SK-N-SH (cell line): ENCODE measurements around the gene KDM2A. TPM values are rescaled to one million over a fixed set of nuclear protein-coding genes. Genes with fewer than 3 reads are reported as not detected.

Experiments
- CTCF ChIA-PET: fragments of 300-600, 350-600 bp; formaldehyde crosslinking; extraction: SDS; loops from one replicate; lab custom pipeline; 2021; lab: Yijun Ruan, JAX
- POLR2A ChIA-PET: fragments of 350-600 bp; sonication (Branson Sonifier 250); formaldehyde crosslinking; extraction: SDS; loops from one replicate; lab custom pipeline; 2020; ENCODE audit warnings: antibody characterized with exemption, inconsistent platforms; lab: Yijun Ruan, JAX
- DNase-seq: peaks from one replicate; pipeline ENCODE4 v3.0.0; 2012
- H2AFZ ChIP-seq: fragments of 200-600 bp; sonication (generic); 2 replicates; pipeline ENCODE4 v1.8.1; 2016; ENCODE audit warnings: antibody characterized with exemption, mild to moderate bottlenecking, low read depth
- H3F3A ChIP-seq: fragments of 200-600 bp; sonication (generic); replicated peaks from 2 replicates; pipeline ENCODE3; 2016; ENCODE audit warnings: antibody characterized with exemption, mild to moderate bottlenecking; ENCODE audit not compliant: insufficient read depth
- H3K27ac ChIP-seq, 2 experiments: fragments of 200-500 bp in 1 of 2; fragments of 200-600 bp in 1 of 2; sonication (Bioruptor generic) in 1 of 2; sonication (generic), shearing (Covaris generic) in 1 of 2; 2 replicates each; pipeline versions ENCODE4 v1.5.1 to v1.6.1; 2014 to 2016; ENCODE audit warnings: low read depth in 2 of 2, inconsistent platforms in 1 of 2, low read length in 1 of 2, mild to moderate bottlenecking in 1 of 2, mixed read lengths in 1 of 2
- H3K27me3 ChIP-seq: fragments of 200-600 bp; sonication (generic), shearing (Covaris generic); 2 replicates; pipeline ENCODE4 v1.6.1; 2016; ENCODE audit warnings: mixed run types; ENCODE audit not compliant: insufficient read depth
- H3K36me3 ChIP-seq, 2 experiments: fragments of 200-500 bp in 1 of 2; fragments of 200-600 bp in 1 of 2; sonication (Bioruptor generic) in 1 of 2; sonication (generic) in 1 of 2; replicated peaks in 1 of 2; 2 replicates each; pipeline versions ENCODE3 to v1.5.1; 2014 to 2016; ENCODE audit warnings: low read length in 1 of 2, mild to moderate bottlenecking in 1 of 2; ENCODE audit not compliant: insufficient read depth in 2 of 2, control insufficient read depth in 1 of 2
- H3K4me1 ChIP-seq, 2 experiments: fragments of 200-500 bp in 1 of 2; fragments of 200-600 bp in 1 of 2; sonication (Bioruptor generic) in 1 of 2; sonication (generic), shearing (Covaris generic) in 1 of 2; 2 replicates each; pipeline versions ENCODE4 v1.5.1 to v1.6.1; 2014 to 2016; ENCODE audit warnings: low read depth in 1 of 2, low read length in 1 of 2, mixed run types in 1 of 2; ENCODE audit not compliant: insufficient read depth in 2 of 2, control insufficient read depth in 1 of 2
- H3K4me2 ChIP-seq: fragments of 200-600 bp; sonication (generic), shearing (Covaris generic); 2 replicates; pipeline ENCODE4 v1.6.1; 2017; ENCODE audit warnings: mixed run types
- H3K4me3 ChIP-seq, 2 experiments: fragments of 200-500 bp in 1 of 2; fragments of 200-600 bp in 1 of 2; sonication (Bioruptor generic) in 1 of 2; sonication (generic), shearing (Covaris generic) in 1 of 2; 2 replicates each; pipeline versions ENCODE4 v1.5.1 to v1.8.1; 2014 to 2016; ENCODE audit warnings: low read depth in 2 of 2, inconsistent platforms in 1 of 2, low read length in 1 of 2, mild to moderate bottlenecking in 1 of 2, mixed read lengths in 1 of 2, moderate library complexity in 1 of 2
- H3K79me2 ChIP-seq: fragments of 200-600 bp; sonication (generic); 2 replicates; pipeline ENCODE4 v1.8.1; 2017; ENCODE audit warnings: mild to moderate bottlenecking; ENCODE audit not compliant: insufficient read depth
- H3K9ac ChIP-seq: fragments of 200-600 bp; sonication (generic); 2 replicates; pipeline ENCODE4 v1.6.1; 2017; ENCODE audit warnings: mixed run types
- H3K9me2 ChIP-seq: fragments of 200-600 bp; sonication (generic); 2 replicates; pipeline ENCODE4 v1.6.1; 2017; ENCODE audit warnings: mixed run types
- H3K9me3 ChIP-seq: fragments of 200-600 bp; sonication (generic); 2 replicates; pipeline ENCODE4 v1.6.1; 2017; ENCODE audit warnings: mixed run types, mild to moderate bottlenecking, moderate library complexity
- H4K20me1 ChIP-seq: fragments of 200-600 bp; sonication (generic); 2 replicates; pipeline ENCODE4 v1.6.1; 2017; ENCODE audit warnings: mild to moderate bottlenecking, mixed run types; ENCODE audit not compliant: insufficient read depth
- ELF1 ChIP-seq: IDR thresholded peaks from 2 replicates; pipeline ENCODE4 v1.4.0; 2012
- EP300 ChIP-seq, 2 experiments: IDR thresholded peaks; 2 replicates each; pipeline versions ENCODE4 v1.4.0 to v1.6.1; 2012; ENCODE audit warnings: borderline replicate concordance in 1 of 2, low read depth in 1 of 2, low read length in 1 of 2
- EZH2phosphoT487 ChIP-seq: fragments of 200-600 bp; sonication (generic); IDR thresholded peaks from 2 replicates; pipeline ENCODE4 v1.6.1; 2017; ENCODE audit warnings: low read depth, mixed run types, mild to moderate bottlenecking, antibody characterized with exemption, moderate library complexity, borderline replicate concordance
- FOXJ3 ChIP-seq: sonication (generic); formaldehyde crosslinking; IDR thresholded peaks from 2 replicates; pipeline ENCODE4 v1.5.1; 2020; ENCODE audit warnings: mild to moderate bottlenecking, missing genetic modification reagents
- GABPA ChIP-seq: IDR thresholded peaks from 2 replicates; pipeline ENCODE4 v1.4.0; 2012; ENCODE audit warnings: low read depth, mild to moderate bottlenecking
- JUND ChIP-seq: IDR thresholded peaks from 2 replicates; pipeline ENCODE4 v1.4.0; 2012
- MAX ChIP-seq: IDR thresholded peaks from 2 replicates; pipeline ENCODE4 v1.4.0; 2012; ENCODE audit warnings: low read depth
- MXI1 ChIP-seq: IDR thresholded peaks from 2 replicates; pipeline ENCODE4 v1.6.1; 2012; ENCODE audit warnings: mild to moderate bottlenecking, low read depth, low read length, improper control_type of control experiment
- PBX3 ChIP-seq: IDR thresholded peaks from 2 replicates; pipeline ENCODE4; 2012
- POLR2AphosphoS5 ChIP-seq: IDR thresholded peaks from 2 replicates; pipeline ENCODE4 v1.6.1; 2012; ENCODE audit warnings: low read depth, low read length
- RCOR1 ChIP-seq: fragments of 150-350 bp; IDR thresholded peaks from 2 replicates; pipeline ENCODE4 v1.6.1; 2017; ENCODE audit warnings: antibody characterized with exemption, low read length
- RXRA ChIP-seq: IDR thresholded peaks from 2 replicates; pipeline ENCODE4 v1.4.0; 2012; ENCODE audit warnings: low read depth, mild to moderate bottlenecking, borderline replicate concordance
- TAF1 ChIP-seq: IDR thresholded peaks from 2 replicates; pipeline ENCODE4 v1.6.1; 2012; ENCODE audit warnings: low read depth, mild to moderate bottlenecking, low read length, moderate library complexity, borderline replicate concordance
- TCF12 ChIP-seq: IDR thresholded peaks from 2 replicates; pipeline ENCODE4 v1.4.0; 2012
- USF1 ChIP-seq: IDR thresholded peaks from 2 replicates; pipeline ENCODE4 v1.4.0; 2012; ENCODE audit warnings: low read depth, borderline replicate concordance
- USF2 ChIP-seq: fragments of 150-350 bp; IDR thresholded peaks from 2 replicates; pipeline ENCODE4 v1.6.1; 2017; ENCODE audit warnings: antibody characterized with exemption, low read length, low read depth, borderline replicate concordance
- WGBS: methylation state at CpG from one replicate; pipeline ENCODE4 v1.1.6; 2017; ENCODE audit warnings: low lambda C conversion rate; 5-methylcytosine and 5-hydroxymethylcytosine counted together
- polyA plus RNA-seq, 3 experiments: library from polyadenylated mRNA; depleted of rRNA; stranded (reverse); fragments of >200 nt; gene quantifications; 2 replicates each; pipeline ENCODE4 v1.2.3, GENCODE V29; 2012
- TF ChIP-seq, protein P1 (sequence below): IDR thresholded peaks from 2 replicates; pipeline ENCODE4 v1.6.1; 2012; ENCODE audit warnings: mild to moderate bottlenecking, low read depth, low read length, moderate library complexity

The KDM2A gene
- polyA plus RNA-seq, 1 of the 3 experiments (the other 2 are of a cell fraction), result 28.4 TPM

DNA sequence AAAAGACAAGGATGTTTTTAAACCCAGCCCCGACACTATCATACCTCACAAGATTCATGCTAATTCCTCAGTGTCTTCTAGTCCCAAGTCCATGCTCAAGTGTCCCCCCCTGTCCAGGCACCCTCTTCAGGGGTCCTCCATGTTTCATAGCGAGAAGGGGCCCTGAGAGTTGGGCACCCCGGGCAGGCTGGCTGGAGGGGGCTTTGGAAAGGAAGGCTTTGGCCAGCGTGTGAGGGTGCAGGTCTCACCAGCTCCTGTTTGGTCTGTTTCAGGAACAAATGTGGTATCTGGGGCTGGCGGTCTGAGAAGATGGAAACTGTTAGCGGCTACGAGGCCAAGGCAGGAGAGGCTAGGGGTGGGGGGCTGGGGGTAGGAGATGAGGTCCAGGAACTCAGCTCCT, 179.7 kb downstream of the KDM2A start:
- Histone ChIP-seq H3K27me3 (no peaks in the 10 kb centered on the region), H4K20me1 (no peaks in the 10 kb centered on the region), H2AFZ (no peak overlapping the region), H3K4me3 (no peak overlapping the region), H3K9ac (no peak overlapping the region), H3K4me2 (no peak overlapping the region), H3K9me3 (peaks cover 15% of the 10 kb centered on the region; the same call in 1 of the 2 replicates), H3K27ac (no peak overlapping the region), H3K36me3 (peaks cover 42 to 46% of the 10 kb centered on the region in 2 experiments), H3F3A (peaks cover 15% of the 10 kb centered on the region), H3K9me2 (no peaks in the 10 kb centered on the region), H3K4me1 (peaks cover 8 to 9% of the 10 kb centered on the region in 2 experiments; a peak in 1 of 4 replicates), H3K79me2 (peaks cover 45% of the 10 kb centered on the region)
- WGBS, result 97% methylated on average over 7 of the region's 7 CpGs
- TF ChIP-seq PBX3, result no peak
- TF ChIP-seq, protein P1, sequence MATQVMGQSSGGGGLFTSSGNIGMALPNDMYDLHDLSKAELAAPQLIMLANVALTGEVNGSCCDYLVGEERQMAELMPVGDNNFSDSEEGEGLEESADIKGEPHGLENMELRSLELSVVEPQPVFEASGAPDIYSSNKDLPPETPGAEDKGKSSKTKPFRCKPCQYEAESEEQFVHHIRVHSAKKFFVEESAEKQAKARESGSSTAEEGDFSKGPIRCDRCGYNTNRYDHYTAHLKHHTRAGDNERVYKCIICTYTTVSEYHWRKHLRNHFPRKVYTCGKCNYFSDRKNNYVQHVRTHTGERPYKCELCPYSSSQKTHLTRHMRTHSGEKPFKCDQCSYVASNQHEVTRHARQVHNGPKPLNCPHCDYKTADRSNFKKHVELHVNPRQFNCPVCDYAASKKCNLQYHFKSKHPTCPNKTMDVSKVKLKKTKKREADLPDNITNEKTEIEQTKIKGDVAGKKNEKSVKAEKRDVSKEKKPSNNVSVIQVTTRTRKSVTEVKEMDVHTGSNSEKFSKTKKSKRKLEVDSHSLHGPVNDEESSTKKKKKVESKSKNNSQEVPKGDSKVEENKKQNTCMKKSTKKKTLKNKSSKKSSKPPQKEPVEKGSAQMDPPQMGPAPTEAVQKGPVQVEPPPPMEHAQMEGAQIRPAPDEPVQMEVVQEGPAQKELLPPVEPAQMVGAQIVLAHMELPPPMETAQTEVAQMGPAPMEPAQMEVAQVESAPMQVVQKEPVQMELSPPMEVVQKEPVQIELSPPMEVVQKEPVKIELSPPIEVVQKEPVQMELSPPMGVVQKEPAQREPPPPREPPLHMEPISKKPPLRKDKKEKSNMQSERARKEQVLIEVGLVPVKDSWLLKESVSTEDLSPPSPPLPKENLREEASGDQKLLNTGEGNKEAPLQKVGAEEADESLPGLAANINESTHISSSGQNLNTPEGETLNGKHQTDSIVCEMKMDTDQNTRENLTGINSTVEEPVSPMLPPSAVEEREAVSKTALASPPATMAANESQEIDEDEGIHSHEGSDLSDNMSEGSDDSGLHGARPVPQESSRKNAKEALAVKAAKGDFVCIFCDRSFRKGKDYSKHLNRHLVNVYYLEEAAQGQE, result no peak
- TF ChIP-seq ELF1, result no peak
- TF ChIP-seq POLR2AphosphoS5, result no peak
- TF ChIP-seq RCOR1, result no peak
- TF ChIP-seq TCF12, result no peak
- TF ChIP-seq USF2, result no peak
- no peak for TF ChIP-seq EP300 (IDR thresholded peaks at IDR 0.05; ENCODE audit: borderline replicate concordance in 1 of 2, low read depth in 1 of 2, low read length in 1 of 2)
- TF ChIP-seq TAF1, result no peak
- TF ChIP-seq FOXJ3 (CRISPR knock-in tag), result no peak
- no peak for TF ChIP-seq USF1
- TF ChIP-seq GABPA, result no peak
- TF ChIP-seq MXI1, result no peak
- TF ChIP-seq JUND, result no peak
- no peak for TF ChIP-seq RXRA
- TF ChIP-seq MAX, result no peak
- TF ChIP-seq EZH2phosphoT487, result no peak
- DNase-seq, result no peak
- ChIA-PET CTCF (interaction anchor here (0.8 to 2.8 kb wide), 5 partner anchors 8 to 48 kb away, joined by 3 to 10 read pairs (median 3); partner anchors contain the start of gene ANKRD13D), POLR2A (interaction anchor here (0.7 kb wide), 1 partner anchor 55 kb away, joined by 3 read pairs; no protein-coding TSS in a partner anchor)
